GM19328 (cell line): ENCODE measurements around the gene INVS.
"Not testable (repeated sequence)": the region's sequence is repeated elsewhere in the genome, so short reads cannot be mapped to it uniquely, and the experiment has no call there.

Source experiments
- ATAC-seq: cut with Tn5 transposase; IDR thresholded peaks from one replicate; pipeline ENCODE4 v1.9.1; 2021; ENCODE audit warnings: mild to moderate bottlenecking, moderate library complexity; ENCODE audit not compliant: unreplicated experiment

INVS gene

GRCh38 chr9:100117316-100117715 is 18.3 kb downstream of the INVS start:
- no peak for ATAC-seq

- no peak for ATAC-seq
Observed at GRCh38 chr9:100120286-100120685, 21.2 kb downstream of the INVS start.

- no peak for ATAC-seq
Observed at GRCh38 chr9:100125236-100125635, 26.2 kb downstream of the INVS start.

- no peak for ATAC-seq
Observed at GRCh38 chr9:100125910-100126309, 26.9 kb downstream of the INVS start.

- ATAC-seq = no peak
Observed at GRCh38 chr9:100126423-100126822, 27.4 kb downstream of the INVS start.

- no peak for ATAC-seq
Observed at GRCh38 chr9:100129772-100130171, 30.7 kb downstream of the INVS start.

- no peak for ATAC-seq
Observed at GRCh38 chr9:100131216-100131615, 32.2 kb downstream of the INVS start.

- ATAC-seq = no peak
Observed at GRCh38 chr9:100131875-100132430, 32.9 kb downstream of the INVS start.

- ATAC-seq = no peak
Observed at GRCh38 chr9:100134731-100135130, 35.7 kb downstream of the INVS start.

- ATAC-seq = not testable (repeated sequence)
Observed at GRCh38 chr9:100136799-100137198, 37.8 kb downstream of the INVS start.

GRCh38 chr9:100140303-100140702 is 41.3 kb downstream of the INVS start:
- not testable (repeated sequence) for ATAC-seq

GRCh38 chr9:100141862-100142261 is 42.8 kb downstream of the INVS start:
- ATAC-seq = not testable (repeated sequence)

GRCh38 chr9:100145167-100145934 is 46.3 kb downstream of the INVS start:
- ATAC-seq = not testable (repeated sequence)

GRCh38 chr9:100145976-100146375 is 46.9 kb downstream of the INVS start:
- ATAC-seq = not testable (repeated sequence)

- no peak for ATAC-seq
Observed at GRCh38 chr9:100150214-100150613, 51.2 kb downstream of the INVS start.

GRCh38 chr9:100160021-100160420 is 61.0 kb downstream of the INVS start:
- no peak for ATAC-seq

- ATAC-seq = no peak
Observed at GRCh38 chr9:100167176-100167575, 68.1 kb downstream of the INVS start.

GRCh38 chr9:100167915-100168654 is 69.0 kb downstream of the INVS start:
- ATAC-seq = no peak

GRCh38 chr9:100170085-100170484 is 71.0 kb downstream of the INVS start:
- no peak for ATAC-seq

- ATAC-seq = no peak
Observed at GRCh38 chr9:100170556-100170955, 71.5 kb downstream of the INVS start.

- ATAC-seq = no peak
Observed at GRCh38 chr9:100186356-100186755, 87.3 kb downstream of the INVS start.

GRCh38 chr9:100190339-100190738 is 91.3 kb downstream of the INVS start:
- no peak for ATAC-seq
